AG04450 (cell line): ENCODE data around the gene TAF8. TPM values are rescaled to one million over a fixed set of nuclear protein-coding genes. Genes with fewer than 3 reads are reported as not detected.

Experiments used
- CTCF ChIA-PET: fragments of 300-600, 350-600 bp; formaldehyde crosslinking; extraction: SDS; loops from one replicate; lab custom pipeline; 2022; ENCODE audit warnings: antibody characterized with exemption, inconsistent platforms; lab: Charles Lee
- POLR2A ChIA-PET: fragments of 350-600 bp; formaldehyde crosslinking; extraction: SDS; loops from one replicate; lab custom pipeline; 2021; ENCODE audit warnings: antibody characterized with exemption, inconsistent platforms; lab: Yijun Ruan, JAX
- DNase-seq: peaks from one replicate; pipeline ENCODE4 v3.0.0-alpha.2; 2011; ENCODE audit warnings: low read depth, low spot score
- H3K27ac ChIP-seq: one replicate; pipeline ENCODE4 v1.5.1; 2012; ENCODE audit warnings: low read depth, low read length, control low read depth
- H3K27me3 ChIP-seq: one replicate; pipeline ENCODE4 v1.6.0; 2012; ENCODE audit warnings: low read length; ENCODE audit not compliant: control insufficient read depth, insufficient read depth
- H3K4me3 ChIP-seq: 2 replicates; pipeline ENCODE4 v1.5.1; 2011; ENCODE audit warnings: mild to moderate bottlenecking, low read depth, low read length, control low read depth
- H3K9me3 ChIP-seq: 2 replicates; pipeline ENCODE4 v1.5.1; 2012; ENCODE audit warnings: low read length; ENCODE audit not compliant: control insufficient read depth, insufficient read depth
- polyA plus RNA-seq: library from polyadenylated mRNA; depleted of rRNA; stranded (reverse); fragments of >200 nt; gene quantifications from 2 replicates; pipeline ENCODE4 v1.2.3, GENCODE V29; 2011
- TF ChIP-seq, protein P1 (sequence below): IDR thresholded peaks from 2 replicates; pipeline ENCODE4 v1.5.1; 2011; ENCODE audit warnings: low read depth, low read length, control low read depth, inconsistent platforms

The TAF8 gene
- polyA plus RNA-seq, 1 experiment = 14.6 TPM

DNA sequence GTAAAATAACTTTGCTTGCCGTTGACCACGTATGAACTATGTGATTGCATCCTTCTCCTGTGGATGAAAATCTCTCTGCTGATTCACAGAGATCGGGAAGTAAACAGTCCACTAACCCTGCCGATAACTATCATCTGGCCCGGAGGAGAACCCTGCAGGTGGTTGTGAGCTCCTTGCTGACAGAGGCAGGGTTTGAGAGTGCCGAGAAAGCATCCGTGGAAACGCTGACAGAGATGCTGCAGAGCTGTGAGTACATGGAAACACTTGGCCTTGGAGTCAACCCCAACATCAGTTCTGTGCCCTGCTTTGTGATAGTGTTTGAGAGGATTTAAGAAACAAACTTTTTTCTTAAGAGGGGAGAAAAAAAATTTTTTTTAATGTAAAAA, 937 bp downstream of the TAF8 start:
- CTCF ChIA-PET = interaction anchor here (0.8 to 2.6 kb wide), 10 partner anchors 86 to 272 kb away, joined by 3 to 25 read pairs (median 5); partner anchors contain the start of genes BYSL, FRS3, MED20 and TOMM6
- POLR2A ChIA-PET = interaction anchor here (0.6 to 1.5 kb wide), 3 partner anchors 22 to 878 kb away, joined by 4 read pairs; partner anchors contain the start of gene CNPY3
- no peak overlapping the region for H3K27ac ChIP-seq
- DNase-seq = no peak
- H3K9me3 ChIP-seq = peaks cover 5% of the 10 kb centered on the region; the same call in 1 of the 2 replicates
- H3K4me3 ChIP-seq = peak overlapping the region; percentile 90
- H3K27me3 ChIP-seq = no peaks in the 10 kb centered on the region
- TF ChIP-seq, protein P1, sequence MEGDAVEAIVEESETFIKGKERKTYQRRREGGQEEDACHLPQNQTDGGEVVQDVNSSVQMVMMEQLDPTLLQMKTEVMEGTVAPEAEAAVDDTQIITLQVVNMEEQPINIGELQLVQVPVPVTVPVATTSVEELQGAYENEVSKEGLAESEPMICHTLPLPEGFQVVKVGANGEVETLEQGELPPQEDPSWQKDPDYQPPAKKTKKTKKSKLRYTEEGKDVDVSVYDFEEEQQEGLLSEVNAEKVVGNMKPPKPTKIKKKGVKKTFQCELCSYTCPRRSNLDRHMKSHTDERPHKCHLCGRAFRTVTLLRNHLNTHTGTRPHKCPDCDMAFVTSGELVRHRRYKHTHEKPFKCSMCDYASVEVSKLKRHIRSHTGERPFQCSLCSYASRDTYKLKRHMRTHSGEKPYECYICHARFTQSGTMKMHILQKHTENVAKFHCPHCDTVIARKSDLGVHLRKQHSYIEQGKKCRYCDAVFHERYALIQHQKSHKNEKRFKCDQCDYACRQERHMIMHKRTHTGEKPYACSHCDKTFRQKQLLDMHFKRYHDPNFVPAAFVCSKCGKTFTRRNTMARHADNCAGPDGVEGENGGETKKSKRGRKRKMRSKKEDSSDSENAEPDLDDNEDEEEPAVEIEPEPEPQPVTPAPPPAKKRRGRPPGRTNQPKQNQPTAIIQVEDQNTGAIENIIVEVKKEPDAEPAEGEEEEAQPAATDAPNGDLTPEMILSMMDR = no peak

DNA sequence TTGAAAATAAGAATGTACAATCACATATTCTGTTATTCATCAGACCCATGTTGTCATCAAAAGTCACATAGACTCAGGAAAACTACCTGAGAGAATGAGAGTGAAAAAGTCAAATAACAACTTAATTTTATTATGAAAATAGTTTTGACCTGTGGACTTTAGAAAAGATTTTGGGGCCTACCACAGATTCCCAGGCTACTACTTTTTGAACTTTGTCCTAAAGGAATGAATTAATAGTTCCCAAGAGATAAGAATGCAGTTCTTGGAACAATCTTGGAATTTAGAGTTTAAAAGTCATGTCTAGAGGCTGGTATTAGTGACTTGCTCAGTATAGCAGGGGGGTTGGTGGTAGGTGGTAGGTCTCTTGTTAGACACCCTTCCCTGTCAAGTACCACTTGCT, 3.3 kb downstream of the TAF8 start:
- H3K4me3 ChIP-seq = no peak overlapping the region
- CTCF ChIA-PET = no interaction called here
- no peak overlapping the region for H3K27ac ChIP-seq
- TF ChIP-seq, protein P1 = no peak
- H3K9me3 ChIP-seq = peaks cover 5% of the 10 kb centered on the region; the same call in 1 of the 2 replicates
- H3K27me3 ChIP-seq = no peaks in the 10 kb centered on the region
- POLR2A ChIA-PET = no interaction called here
- no peak for DNase-seq

DNA sequence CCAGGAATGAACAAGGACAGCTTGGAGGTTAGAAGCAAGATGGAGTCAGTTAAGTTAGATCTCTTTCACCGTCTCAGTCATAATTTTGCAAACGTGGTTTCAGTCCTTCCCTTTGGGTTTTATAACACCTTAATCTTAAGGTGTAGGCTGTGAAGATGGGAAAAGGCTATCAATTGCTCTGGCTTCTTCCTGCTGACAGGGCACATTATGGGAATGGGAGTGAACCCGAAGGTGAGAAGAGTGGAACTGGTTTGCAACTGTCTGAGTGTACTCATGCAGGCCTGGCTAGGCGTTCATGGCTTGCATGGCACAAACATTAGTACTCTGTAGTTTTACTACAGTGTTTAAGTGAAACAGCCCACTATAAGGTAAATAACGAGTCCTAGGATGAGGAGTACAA, 9.4 kb downstream of the TAF8 start:
- Histone ChIP-seq H3K27me3 (no peaks in the 10 kb centered on the region), H3K9me3 (no peaks in the 10 kb centered on the region), H3K27ac (no peak overlapping the region), H3K4me3 (no peak overlapping the region)
- POLR2A ChIA-PET = no interaction called here
- CTCF ChIA-PET = interaction anchor here (0.6 kb wide), 3 partner anchors 15 to 280 kb away, joined by 3 read pairs; partner anchors contain the start of gene FRS3
- no peak for DNase-seq
- TF ChIP-seq, protein P1 = no peak

DNA sequence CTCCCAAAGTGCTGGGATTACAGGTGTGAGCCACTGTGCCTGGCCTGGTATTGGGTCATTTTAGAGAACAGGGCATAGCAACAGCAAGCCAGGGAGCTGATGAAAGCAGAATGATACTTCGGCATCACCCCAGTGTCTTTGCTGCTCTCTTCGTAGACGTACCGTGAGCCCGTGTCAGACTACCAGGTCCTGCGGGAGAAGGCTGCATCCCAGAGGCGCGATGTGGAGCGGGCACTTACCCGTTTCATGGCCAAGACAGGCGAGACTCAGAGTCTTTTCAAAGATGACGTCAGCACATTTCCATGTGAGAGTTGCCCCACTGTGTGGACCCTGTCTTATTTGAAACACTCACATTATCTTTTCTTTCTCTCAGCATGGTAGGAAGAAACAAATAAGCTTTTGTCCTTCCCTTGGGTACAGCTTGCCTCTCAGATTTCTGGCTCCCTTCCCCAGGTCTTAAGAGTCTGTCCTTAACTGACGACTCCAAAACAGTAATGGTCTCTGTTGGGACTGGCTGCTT, 15.9 kb downstream of the TAF8 start:
- no peak overlapping the region for H3K4me3 ChIP-seq
- no peaks in the 10 kb centered on the region for H3K27me3 ChIP-seq
- no peak overlapping the region for H3K27ac ChIP-seq
- no peaks in the 10 kb centered on the region for H3K9me3 ChIP-seq
- TF ChIP-seq, protein P1 = no peak
- CTCF ChIA-PET = no interaction called here
- DNase-seq = no peak
- POLR2A ChIA-PET = no interaction called here

DNA sequence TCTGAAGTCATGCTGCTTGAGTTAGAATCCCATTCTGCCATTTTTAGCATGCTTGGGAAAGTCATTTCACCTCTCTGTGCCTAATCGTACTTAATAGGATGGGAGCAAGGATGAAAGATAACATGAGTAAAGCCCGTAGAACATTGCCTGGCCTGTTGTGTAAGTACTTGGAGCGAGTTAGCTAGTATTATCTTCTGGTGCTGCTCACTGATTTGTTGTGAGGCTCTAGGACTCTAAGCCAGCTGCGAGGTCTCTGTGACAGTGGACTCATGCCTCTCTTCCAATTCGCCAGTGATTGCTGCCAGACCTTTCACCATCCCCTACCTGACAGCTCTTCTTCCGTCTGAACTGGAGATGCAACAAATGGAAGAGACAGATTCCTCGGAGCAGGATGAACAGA, 17.8 kb downstream of the TAF8 start:
- TF ChIP-seq, protein P1 = no peak
- no peaks in the 10 kb centered on the region for H3K27me3 ChIP-seq
- no peak for DNase-seq
- POLR2A ChIA-PET = no interaction called here
- H3K4me3 ChIP-seq = no peak overlapping the region
- no peaks in the 10 kb centered on the region for H3K9me3 ChIP-seq
- H3K27ac ChIP-seq = no peak overlapping the region
- CTCF ChIA-PET = interaction anchor here (0.6 to 1.1 kb wide), 2 partner anchors 104 to 146 kb away, joined by 3 to 10 read pairs; no protein-coding TSS in a partner anchor
